B cell (primary cell): ENCODE results near the gene FOLR1. TPM values are rescaled to one million over a fixed set of nuclear protein-coding genes. Genes with fewer than 3 reads are reported as not detected.
"Not testable (repeated sequence)": the region's sequence is repeated elsewhere in the genome, so short reads cannot be mapped to it uniquely, and the experiment has no call there.

Source experiments
- ATAC-seq: fragments of 200-7000 bp; cut with Tn5 transposase; one replicate; pipeline ENCODE4 v1.10.0; 2021; ENCODE audit warnings: low read depth, mild to moderate bottlenecking, moderate number of reproducible peaks, moderate library complexity
- CTCF ChIA-PET: fragments of 350-600 bp; sonication (Branson Sonifier 250); formaldehyde crosslinking; loops from one replicate; lab custom pipeline; 2021; ENCODE audit warnings: antibody characterized with exemption, inconsistent platforms; lab: Charles Lee
- POLR2A ChIA-PET: fragments of 350-600 bp; sonication (Branson Sonifier 250); formaldehyde crosslinking; loops from one replicate; lab custom pipeline; 2021; ENCODE audit warnings: antibody characterized with exemption; lab: Charles Lee
- DNase-seq: peaks from one replicate; pipeline ENCODE4 v3.0.0; 2013
- H2AFZ ChIP-seq: 2 replicates; pipeline ENCODE4 v1.6.1; 2012; ENCODE audit warnings: mild to moderate bottlenecking, low read depth, low read length; ENCODE audit not compliant: insufficient read depth, poor library complexity, severe bottlenecking
- H3K27ac ChIP-seq, 2 donors: 1 replicate in 1 of 2; 2 replicates in 1 of 2; pipeline ENCODE4 v1.5.1; 2012 to 2013; ENCODE audit warnings: low read length in 2 of 2, mild to moderate bottlenecking in 2 of 2, moderate library complexity in 1 of 2
- H3K27me3 ChIP-seq, 4 experiments: fragments of 200-600 bp in 1 of 4; sonication (generic) in 1 of 4; replicated peaks in 1 of 4; 1 replicate in 2 of 4; 2 replicates in 2 of 4; pipeline versions ENCODE4 v1.6.1 to v1.7.0; 2013 to 2016; ENCODE audit warnings: low read length in 3 of 4, mild to moderate bottlenecking in 2 of 4, mixed read lengths in 1 of 4, moderate library complexity in 1 of 4; ENCODE audit not compliant: insufficient read depth in 4 of 4, control insufficient read depth in 3 of 4; ENCODE audit errors: control extremely low read depth in 1 of 4
- H3K36me3 ChIP-seq, 2 experiments: replicated peaks in 1 of 2; 1 replicate in 1 of 2; 2 replicates in 1 of 2; pipeline versions ENCODE4 v1.6.1 to v1.7.1; 2013; ENCODE audit warnings: low read length in 1 of 2; ENCODE audit not compliant: insufficient read depth in 2 of 2, control insufficient read depth in 1 of 2; ENCODE audit errors: control extremely low read depth in 1 of 2, extremely low read depth in 1 of 2
- H3K4me1 ChIP-seq, 2 donors: fragments of 200-600 bp in 1 of 2; sonication (generic) in 1 of 2; 1 replicate in 1 of 2; 2 replicates in 1 of 2; pipeline versions ENCODE4 v1.5.1 to v1.6.1; 2013 to 2017; ENCODE audit warnings: low read length in 2 of 2; ENCODE audit not compliant: control insufficient read depth in 2 of 2, insufficient read depth in 2 of 2
- H3K4me2 ChIP-seq: replicated peaks from 2 replicates; pipeline ENCODE3; 2012; ENCODE audit warnings: mild to moderate bottlenecking, low read depth, low read length; ENCODE audit not compliant: poor library complexity, severe bottlenecking
- H3K4me3 ChIP-seq, 5 experiments: fragments of 200-600 bp in 1 of 5; sonication (generic) in 1 of 5; 1 replicate in 3 of 5; 2 replicates in 2 of 5; pipeline versions ENCODE4 v1.5.1 to v1.7.0; 2011 to 2016; ENCODE audit warnings: low read length in 4 of 5, mild to moderate bottlenecking in 4 of 5, low read depth in 2 of 5, control low read depth in 1 of 5, moderate library complexity in 1 of 5; ENCODE audit not compliant: insufficient read depth in 1 of 5; ENCODE audit errors: control extremely low read depth in 1 of 5, extremely low read depth in 1 of 5
- H3K79me2 ChIP-seq: fragments of 200-600 bp; sonication (generic); one replicate; pipeline ENCODE4 v1.6.0; 2016; ENCODE audit warnings: low read length; ENCODE audit not compliant: control insufficient read depth, insufficient read depth
- H3K9ac ChIP-seq: fragments of 200-600 bp; sonication (generic); 2 replicates; pipeline ENCODE4 v1.6.1; 2017; ENCODE audit warnings: mild to moderate bottlenecking, low read length, moderate library complexity
- H3K9me3 ChIP-seq, 3 donors: one replicate each; pipeline versions ENCODE4 v1.6.1 to v1.7.1; 2013; ENCODE audit warnings: low read length in 2 of 3; ENCODE audit not compliant: control insufficient read depth in 2 of 3, insufficient read depth in 1 of 3; ENCODE audit errors: control extremely low read depth in 1 of 3
- H4K20me1 ChIP-seq: 2 replicates; pipeline ENCODE4 v1.6.0; 2012; ENCODE audit warnings: mild to moderate bottlenecking, low read length; ENCODE audit not compliant: insufficient read depth, control insufficient read depth, poor library complexity, severe bottlenecking
- H3K27ac Mint-ChIP-seq: one replicate; pipeline ENCODE4 v1.8.0; 2021; ENCODE audit warnings: mixed read lengths
- H3K27me3 Mint-ChIP-seq: one replicate; pipeline ENCODE4 v1.8.0; 2021; ENCODE audit warnings: mixed read lengths
- H3K4me1 Mint-ChIP-seq: one replicate; pipeline ENCODE4 v1.8.0; 2021; ENCODE audit warnings: mixed read lengths
- H3K4me3 Mint-ChIP-seq: one replicate; pipeline ENCODE4 v1.8.0; 2021; ENCODE audit warnings: mixed read lengths
- H3K9me3 Mint-ChIP-seq: one replicate; pipeline ENCODE4 v1.8.0; 2022; ENCODE audit warnings: mixed read lengths; ENCODE audit not compliant: insufficient read depth
- CTCF ChIP-seq: fragments of 200-600 bp; IDR thresholded peaks from one replicate; pipeline ENCODE4 v1.8.0; 2022; ENCODE audit warnings: antibody characterized with exemption, mild to moderate bottlenecking
- EZH2 ChIP-seq: IDR thresholded peaks from 2 replicates; pipeline ENCODE4 v1.6.1; 2012; ENCODE audit warnings: borderline replicate concordance, low read depth, mild to moderate bottlenecking, moderate library complexity, low read length; ENCODE audit not compliant: insufficient read depth, poor library complexity, severe bottlenecking
- WGBS: methylation state at CpG from one replicate; pipeline ENCODE4 v1.1.5; 2013; ENCODE audit warnings: missing lambda C conversion rate; ENCODE audit not compliant: insufficient coverage; 5-methylcytosine and 5-hydroxymethylcytosine counted together
- intact Hi-C: fragments of 100-400 bp; cut with micrococcal nuclease; formaldehyde crosslinking; loops from one replicate; pipeline ENCODE4 v1.10.0; 2022
- polyA plus RNA-seq: library from polyadenylated mRNA; depleted of rRNA; stranded (reverse); fragments of >200 nt; gene quantifications from 2 replicates; pipeline ENCODE4 v1.2.3, GENCODE V29; 2012
- total RNA-seq, 2 donors: library from RNA; stranded (reverse); fragments of 120-200 nt in 1 of 2; gene quantifications; 1 replicate in 1 of 2; 2 replicates in 1 of 2; pipeline versions ENCODE4 v1.2.3 to v1.2.4, GENCODE V29; 2013 to 2022

The FOLR1 gene
- total and polyA plus RNA-seq, 2 donors (not counting 1 experiment from before 2014, with no cell fraction given), result not detected

- H3K36me3 ChIP-seq, H2AFZ ChIP-seq, H3K9me3 ChIP-seq, H3K27ac ChIP-seq, ATAC-seq, H3K4me1 ChIP-seq, H3K79me2 ChIP-seq, H3K27me3 Mint-ChIP-seq, POLR2A ChIA-PET, H3K27me3 ChIP-seq, H3K9ac ChIP-seq, H3K9me3 Mint-ChIP-seq, H4K20me1 ChIP-seq, H3K4me3 Mint-ChIP-seq, H3K27ac Mint-ChIP-seq, H3K4me3 ChIP-seq, intact Hi-C loops, H3K4me1 Mint-ChIP-seq, H3K4me2 ChIP-seq, CTCF ChIA-PET, DNase-seq: not testable (repeated sequence)
- WGBS, result 95% methylated on average over 25 of the region's 43 CpGs
These were observed 9.5 kb downstream of the FOLR1 start for GRCh38 chr11:72201445-72201844.

- TF ChIP-seq CTCF, result no peak
- TF ChIP-seq EZH2, result no peak
- intact Hi-C loops, result no loop called here
- Histone ChIP-seq H3K27ac (no peak overlapping the region), H3K9me3 (no peaks in the 10 kb centered on the region), H3K27me3 (no peaks in the 10 kb centered on the region), H3K4me3 (no peak overlapping the region), H3K9ac (no peak overlapping the region), H3K36me3 (no peaks in the 10 kb centered on the region), H3K4me1 (peaks cover 0 to 3% of the 10 kb centered on the region in 2 donors), H4K20me1 (no peaks in the 10 kb centered on the region), H2AFZ (no peak overlapping the region), H3K4me2 (no peak overlapping the region), H3K79me2 (no peaks in the 10 kb centered on the region)
- H3K9me3 Mint-ChIP-seq, result no peaks in the 10 kb centered on the region
- ATAC-seq (no peak), DNase-seq (no peak)
- H3K4me1 Mint-ChIP-seq, result peaks cover 7% of the 10 kb centered on the region
- ChIA-PET CTCF (interaction anchor here (1.0 kb wide), 1 partner anchor 176 kb away, joined by 3 read pairs; no protein-coding TSS in a partner anchor), POLR2A (no interaction called here)
- no peaks in the 10 kb centered on the region for H3K27me3 Mint-ChIP-seq
- 98% methylated on average over 6 of the region's 6 CpGs for WGBS
- H3K27ac Mint-ChIP-seq, result no peak overlapping the region
- H3K4me3 Mint-ChIP-seq, result no peak overlapping the region
These were observed 10.6 kb downstream of the FOLR1 start for GRCh38 chr11:72202571-72202970.
